Fibroblast of peridontal ligament (primary cell): ENCODE data around the gene SLFN11.
"Not testable (repeated sequence)": the region's sequence is repeated elsewhere in the genome, so short reads cannot be mapped to it uniquely, and the experiment has no call there.

Source experiments
- DNase-seq: peaks from one replicate; pipeline ENCODE4 v3.0.0-alpha.2; 2010; ENCODE audit errors: extremely low read depth

Gene SLFN11, protein sequence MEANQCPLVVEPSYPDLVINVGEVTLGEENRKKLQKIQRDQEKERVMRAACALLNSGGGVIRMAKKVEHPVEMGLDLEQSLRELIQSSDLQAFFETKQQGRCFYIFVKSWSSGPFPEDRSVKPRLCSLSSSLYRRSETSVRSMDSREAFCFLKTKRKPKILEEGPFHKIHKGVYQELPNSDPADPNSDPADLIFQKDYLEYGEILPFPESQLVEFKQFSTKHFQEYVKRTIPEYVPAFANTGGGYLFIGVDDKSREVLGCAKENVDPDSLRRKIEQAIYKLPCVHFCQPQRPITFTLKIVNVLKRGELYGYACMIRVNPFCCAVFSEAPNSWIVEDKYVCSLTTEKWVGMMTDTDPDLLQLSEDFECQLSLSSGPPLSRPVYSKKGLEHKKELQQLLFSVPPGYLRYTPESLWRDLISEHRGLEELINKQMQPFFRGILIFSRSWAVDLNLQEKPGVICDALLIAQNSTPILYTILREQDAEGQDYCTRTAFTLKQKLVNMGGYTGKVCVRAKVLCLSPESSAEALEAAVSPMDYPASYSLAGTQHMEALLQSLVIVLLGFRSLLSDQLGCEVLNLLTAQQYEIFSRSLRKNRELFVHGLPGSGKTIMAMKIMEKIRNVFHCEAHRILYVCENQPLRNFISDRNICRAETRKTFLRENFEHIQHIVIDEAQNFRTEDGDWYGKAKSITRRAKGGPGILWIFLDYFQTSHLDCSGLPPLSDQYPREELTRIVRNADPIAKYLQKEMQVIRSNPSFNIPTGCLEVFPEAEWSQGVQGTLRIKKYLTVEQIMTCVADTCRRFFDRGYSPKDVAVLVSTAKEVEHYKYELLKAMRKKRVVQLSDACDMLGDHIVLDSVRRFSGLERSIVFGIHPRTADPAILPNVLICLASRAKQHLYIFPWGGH

DNA sequence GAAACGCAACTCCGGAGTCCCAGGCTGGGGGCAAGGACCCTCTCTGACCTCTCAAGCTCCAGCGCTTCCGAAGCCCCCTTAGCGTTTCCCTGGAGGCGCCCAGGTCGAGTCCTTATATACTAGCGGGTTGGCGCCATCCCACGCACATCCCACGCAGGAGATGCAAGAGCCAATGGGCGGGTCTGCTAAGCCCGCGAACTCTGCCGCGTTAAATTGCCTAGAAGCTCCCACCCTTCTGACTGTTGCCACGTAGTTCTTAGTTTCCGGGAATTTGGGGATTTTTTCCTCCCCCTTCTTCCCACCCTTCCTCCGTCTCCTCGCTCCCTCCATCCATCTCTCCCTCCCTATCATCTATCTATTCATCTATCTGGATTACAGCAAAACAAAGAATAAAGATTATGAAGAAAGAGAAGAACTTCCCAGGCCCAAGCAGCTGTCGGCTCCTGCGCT lies at the start of gene SLFN11:
Gene SLFN11, minus strand, starts transcription at position 88 of the 450 bp plus-strand sequence. CDS start 9,814 bp downstream, outside the sequence.
- DNase-seq: peak; percentile 97

DNA sequence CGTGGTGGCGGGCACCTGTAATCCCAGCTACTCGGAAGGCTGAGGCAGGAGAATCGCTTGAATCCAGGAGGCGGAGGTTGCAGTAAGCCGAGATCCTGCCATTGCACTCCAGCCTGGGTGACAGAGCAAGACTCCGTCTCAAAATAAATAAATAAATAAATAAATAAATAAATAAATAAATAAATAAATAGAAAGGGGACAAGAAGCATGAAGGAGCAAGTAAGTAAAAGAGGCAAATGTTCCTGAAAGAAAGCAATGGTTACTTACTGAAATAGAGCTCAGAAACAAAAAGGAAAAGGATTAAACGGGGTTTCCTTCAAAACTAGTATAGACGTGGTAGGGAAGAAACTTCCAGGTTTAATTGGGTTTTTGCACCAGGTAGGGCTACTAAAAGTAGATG lies 47.6 kb upstream of the SLFN11 start:
- not testable (repeated sequence) for DNase-seq

DNA sequence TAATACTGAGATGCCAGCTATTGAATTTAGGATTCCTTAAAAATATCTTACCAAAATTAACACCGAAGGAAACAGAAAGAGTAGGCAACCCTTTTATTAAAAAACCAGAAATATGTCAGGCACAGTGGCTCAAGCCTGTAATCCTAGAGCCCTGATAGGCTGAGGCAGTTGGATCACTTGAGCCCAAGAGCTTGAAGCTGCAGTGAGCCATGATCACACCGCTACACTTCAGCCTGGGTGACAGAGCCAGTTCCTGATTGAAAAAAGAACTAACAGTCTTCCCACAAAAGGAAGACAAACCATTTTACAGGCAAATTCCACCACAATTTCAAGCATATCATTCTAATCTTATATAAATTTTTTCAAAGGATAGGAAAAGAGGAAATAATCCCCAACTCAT lies 43.2 kb upstream of the SLFN11 start:
- DNase-seq: no peak

DNA sequence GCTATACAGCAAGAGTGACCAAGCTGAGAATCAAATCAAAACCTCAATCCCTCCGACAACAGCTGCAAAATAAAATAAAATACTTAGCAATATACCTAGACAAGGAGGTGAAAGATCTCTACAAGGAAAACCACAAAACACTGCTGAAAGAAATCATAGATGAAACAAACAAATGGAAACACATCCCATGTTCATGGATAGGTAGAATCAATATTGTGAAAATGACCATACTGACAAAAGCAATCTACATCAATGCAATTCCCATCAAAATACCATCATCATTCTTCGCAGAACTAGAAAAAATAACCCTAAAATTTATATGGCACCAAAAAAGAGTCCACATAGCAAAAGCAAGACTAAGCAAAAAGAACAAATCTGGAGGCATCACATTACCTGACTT lies 41.3 kb upstream of the SLFN11 start:
- DNase-seq: not testable (repeated sequence)

DNA sequence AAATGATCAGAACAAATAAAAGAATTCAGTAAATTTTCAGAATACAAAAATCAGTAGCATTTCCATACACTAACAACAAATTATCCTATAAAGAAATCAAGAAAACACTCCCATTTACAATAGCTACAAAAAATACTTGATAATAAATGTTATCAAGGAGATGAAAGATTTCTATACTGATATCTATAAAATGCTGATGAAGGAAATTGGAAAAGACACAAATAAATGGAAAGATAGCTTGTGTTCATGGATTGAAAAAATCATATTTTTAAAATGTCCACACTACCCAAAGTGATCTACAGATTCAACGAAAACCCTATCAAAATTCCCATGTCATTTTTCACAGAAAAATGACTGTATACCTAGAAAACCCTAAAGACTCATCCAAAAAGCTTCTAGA lies 40.8 kb upstream of the SLFN11 start:
- no peak for DNase-seq

DNA sequence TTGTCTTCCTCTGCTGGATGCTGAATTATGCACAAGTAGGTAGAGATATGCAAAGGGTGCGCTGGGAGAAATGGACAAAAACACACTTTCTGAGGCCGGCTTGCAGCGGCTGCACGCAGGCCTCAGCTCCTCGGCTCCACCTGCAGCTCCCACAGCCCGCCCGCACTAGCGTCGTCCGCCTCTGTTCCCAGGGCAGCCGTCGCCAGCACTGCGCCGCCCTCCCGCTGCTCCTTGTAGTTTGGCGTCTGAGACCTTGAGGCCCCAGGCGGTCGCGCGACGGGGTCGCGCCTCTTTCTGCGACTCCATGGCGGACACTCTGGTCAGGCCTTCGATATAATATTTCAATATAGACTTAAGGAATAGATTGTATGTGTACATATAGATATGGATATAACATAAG lies 34.1 kb upstream of the SLFN11 start:
- DNase-seq: no peak

DNA sequence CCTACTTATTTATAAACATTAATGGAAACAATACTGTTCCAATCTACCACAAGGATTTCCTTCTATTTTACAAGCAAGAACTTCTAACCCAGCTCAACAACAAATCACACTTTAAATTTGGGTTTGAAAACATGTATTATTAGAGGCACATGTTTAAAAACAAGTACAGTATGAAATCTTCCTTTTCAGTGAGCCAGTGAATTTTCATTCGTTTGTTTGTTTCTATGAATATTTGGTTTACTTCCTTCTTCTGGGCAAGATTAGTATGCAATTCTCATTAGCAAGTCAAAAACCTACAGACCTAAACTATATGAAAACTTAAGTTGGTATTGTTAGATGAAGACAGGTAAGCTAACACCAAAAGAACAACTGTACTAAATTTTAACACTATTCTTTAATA lies 33.1 kb upstream of the SLFN11 start:
- no peak for DNase-seq

DNA sequence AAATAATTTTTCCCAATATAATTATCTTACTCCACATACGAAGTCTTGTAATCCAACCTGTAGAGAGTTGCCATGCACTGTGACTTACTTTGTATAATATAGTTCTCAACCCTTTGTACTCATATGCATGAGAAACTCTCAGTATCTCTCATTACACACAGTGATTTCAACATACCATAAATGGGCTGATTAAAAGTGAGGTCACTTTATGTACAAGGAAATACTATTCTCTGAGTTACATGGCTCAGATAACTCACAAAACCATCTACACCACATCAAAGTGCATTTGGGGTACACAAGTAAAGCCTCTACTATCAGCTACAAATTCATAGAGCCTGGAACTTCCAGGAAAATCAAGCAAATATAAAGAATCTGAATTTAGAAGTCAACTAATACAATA lies 30.9 kb upstream of the SLFN11 start:
- peak; percentile 12 for DNase-seq

DNA sequence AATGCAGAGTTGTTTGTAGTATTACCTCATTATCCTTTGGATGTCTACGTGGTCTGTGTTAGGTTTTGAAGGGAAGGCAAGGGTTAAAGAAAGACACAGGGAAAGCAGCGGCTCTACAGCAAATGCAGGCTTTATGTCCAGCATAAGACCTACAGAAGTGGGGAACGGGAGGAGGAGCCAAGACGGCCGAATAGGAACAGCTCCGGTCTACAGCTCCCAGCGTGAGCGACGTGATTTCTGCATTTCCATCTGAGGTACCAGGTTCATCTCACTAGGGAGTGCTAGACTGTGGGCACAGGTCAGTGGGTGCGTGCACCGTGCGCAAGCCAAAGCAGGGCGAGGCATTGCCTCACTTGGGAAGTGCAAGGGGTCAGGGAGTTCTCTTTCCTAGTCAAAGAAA lies 20.4 kb upstream of the SLFN11 start:
- not testable (repeated sequence) for DNase-seq

DNA sequence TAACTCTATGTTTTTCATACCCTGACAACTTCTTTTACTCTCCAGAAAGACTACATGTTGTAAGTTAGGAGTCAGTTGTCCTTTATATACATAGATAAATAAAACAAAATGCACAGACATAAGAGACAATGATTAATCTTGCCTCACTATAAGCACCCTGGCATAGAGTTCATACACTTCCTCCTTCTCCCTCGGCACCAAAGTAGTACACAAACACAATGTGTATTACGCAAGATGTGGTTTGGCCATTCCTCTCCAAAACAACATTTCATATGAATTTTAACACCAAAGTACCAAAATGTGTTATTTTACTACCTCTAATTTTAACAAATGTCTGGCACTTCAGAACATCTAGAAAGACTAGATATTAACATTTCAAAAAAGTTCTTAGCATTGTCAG lies 17.2 kb upstream of the SLFN11 start:
- no peak for DNase-seq

DNA sequence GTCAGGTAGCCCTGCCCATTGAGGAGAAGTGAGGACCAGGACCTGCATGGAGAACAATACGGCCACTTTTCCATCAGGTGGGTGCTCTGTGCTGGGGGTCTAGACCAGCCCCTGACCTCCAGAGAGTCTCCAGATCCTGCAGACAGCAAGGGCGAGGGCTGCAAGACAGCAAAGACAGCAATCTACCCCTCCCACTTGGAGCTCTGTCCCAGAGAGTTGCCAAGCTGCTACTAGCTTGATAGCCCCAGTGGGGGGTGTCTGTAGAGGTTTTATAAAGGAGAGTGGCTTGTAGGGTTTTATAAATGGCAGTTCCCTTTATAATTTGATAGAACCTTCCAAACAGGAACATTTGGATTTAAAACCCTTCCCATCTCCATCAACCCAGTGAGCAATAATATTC lies 16.7 kb upstream of the SLFN11 start:
- no peak for DNase-seq

DNA sequence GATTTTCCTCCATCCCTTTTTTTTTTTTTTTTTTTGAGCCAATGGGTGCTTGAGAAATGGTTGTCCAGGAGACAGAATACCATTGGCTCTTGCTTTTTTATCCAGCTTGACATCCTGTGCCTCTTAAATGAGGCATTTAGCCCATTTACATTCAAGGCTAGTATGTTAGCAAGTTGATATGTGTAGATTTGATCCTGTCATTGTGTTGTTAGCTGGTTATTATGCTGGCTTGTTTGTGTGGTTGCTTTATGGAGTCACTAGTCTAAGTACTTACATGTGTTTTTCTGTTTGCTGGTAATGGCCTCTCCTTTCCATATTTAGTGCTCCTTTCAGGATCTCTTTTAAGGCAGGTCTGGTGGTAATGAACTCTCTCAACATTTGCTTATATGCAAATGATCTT lies 14.1 kb upstream of the SLFN11 start:
- no peak for DNase-seq

DNA sequence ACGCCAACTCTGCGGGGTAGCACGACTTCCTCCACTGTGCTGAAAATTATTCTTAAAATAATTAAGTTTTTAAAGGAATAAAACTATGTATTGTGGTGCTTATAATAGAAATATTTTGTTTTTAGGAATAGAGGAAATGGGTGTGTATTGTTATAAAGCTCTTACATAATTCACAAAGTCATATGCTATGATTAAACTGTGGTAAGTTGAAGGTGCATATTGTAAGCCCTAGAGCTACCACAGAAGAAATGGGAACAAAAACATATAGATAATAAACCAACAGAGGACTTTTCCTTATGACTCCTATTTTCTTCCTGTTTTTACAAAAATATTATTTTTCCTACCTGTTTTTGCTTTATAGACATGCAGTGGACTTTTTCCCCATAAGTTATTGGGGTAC lies 4.3 kb upstream of the SLFN11 start:
- no peak for DNase-seq

DNA sequence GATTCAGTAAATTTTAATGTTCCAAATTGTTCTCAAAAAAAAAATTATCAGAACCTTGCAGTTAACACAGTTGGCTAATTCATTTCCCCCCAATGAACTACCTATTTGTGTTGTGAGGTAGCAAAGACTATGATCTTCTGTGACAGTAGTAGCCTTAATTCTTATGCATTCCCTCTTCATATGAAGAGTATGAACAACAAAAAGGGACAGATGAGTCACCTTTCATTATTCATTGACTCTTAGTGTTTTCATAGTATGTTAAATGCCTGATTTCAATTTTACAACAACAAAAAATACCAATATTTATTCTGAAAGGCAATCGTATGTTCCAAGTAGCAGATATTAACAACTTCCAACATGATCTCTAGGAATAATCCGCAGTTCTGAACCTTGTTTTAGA lies 3.6 kb upstream of the SLFN11 start:
- DNase-seq: no peak

DNA sequence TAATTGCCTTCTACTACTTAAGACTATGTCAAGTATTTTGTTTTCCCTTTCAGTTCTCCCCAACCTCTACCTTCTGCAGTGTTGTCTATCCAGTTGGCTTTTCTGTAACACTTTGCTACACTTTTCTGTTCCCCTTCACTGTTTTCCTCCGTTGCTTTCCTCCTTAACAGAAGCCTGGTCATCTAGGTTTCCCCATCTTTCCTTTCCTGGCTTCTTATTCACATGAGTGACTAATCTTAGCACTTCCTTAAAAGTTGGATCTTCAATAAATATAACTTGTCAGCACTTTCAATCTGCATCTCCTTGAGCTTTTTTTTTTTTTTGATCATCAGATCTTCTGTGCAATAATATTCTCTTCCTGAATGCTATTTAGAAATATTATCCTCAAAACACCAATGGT lies 2.8 kb upstream of the SLFN11 start:
- DNase-seq: peak; percentile 55

DNA sequence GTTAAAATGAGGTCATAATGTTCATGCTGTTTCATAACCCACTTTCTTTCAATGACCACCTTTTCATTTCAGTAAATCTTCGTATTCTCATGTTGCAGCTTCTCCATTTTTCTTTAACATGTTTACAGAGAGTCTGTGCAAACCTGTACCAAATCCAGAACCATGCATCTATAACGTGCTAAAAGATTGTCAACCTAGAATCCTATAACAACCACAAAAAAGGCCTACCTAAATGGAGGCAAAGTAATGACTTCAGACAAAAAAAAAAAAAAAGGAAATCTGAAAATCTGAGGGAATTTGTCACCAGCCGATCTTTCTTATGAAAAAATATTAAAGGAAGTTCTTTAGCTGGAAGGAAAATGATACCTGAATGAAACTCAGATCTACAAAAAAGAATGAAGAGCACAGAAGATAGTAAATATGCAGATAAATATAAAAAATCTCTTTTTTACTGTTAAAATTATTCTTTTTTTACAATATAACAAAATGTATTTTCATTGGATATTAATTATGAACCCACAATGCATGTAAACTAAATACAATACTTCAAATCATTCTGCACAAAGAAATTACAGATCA lies 1.4 kb upstream of the SLFN11 start:
- DNase-seq: no peak

DNA sequence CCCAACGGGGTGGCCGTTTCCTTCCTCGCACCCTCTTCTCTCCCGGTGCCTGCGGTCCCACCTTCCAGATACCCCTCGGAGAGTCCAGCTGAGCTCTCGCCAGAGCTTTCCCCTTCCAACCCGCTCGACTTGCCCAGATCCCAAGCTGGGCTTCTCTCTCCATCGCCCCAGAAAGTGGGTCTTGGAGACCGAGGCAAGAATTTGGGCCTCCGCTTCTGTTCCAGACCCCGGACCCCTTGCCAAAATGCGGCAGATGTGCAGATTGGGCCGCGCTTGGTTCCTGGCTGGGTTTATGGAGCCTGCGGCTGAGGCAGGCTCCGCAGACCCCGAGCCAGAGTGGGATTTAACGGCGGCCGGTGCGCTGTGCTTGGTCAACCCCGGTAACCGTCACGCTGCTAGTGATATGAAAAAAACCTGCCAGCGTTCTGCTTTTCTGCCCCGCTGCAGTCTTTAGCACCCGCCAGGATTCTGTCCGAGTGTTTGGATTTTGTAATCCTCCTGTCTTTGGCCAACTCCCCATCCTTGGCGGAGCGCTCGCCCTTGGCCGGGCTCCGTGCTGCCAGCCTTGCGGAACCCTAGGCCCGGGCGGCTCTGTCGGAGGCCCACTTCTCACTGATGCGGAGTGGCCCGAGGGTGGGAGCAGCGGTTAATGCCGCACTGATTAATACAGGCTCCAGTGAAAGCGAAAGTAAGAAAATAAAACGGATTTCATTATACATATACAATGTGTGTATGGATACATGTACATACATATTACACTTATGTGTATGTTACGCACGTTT lies 754 bp upstream of the SLFN11 start:
- peak; percentile 84 for DNase-seq

DNA sequence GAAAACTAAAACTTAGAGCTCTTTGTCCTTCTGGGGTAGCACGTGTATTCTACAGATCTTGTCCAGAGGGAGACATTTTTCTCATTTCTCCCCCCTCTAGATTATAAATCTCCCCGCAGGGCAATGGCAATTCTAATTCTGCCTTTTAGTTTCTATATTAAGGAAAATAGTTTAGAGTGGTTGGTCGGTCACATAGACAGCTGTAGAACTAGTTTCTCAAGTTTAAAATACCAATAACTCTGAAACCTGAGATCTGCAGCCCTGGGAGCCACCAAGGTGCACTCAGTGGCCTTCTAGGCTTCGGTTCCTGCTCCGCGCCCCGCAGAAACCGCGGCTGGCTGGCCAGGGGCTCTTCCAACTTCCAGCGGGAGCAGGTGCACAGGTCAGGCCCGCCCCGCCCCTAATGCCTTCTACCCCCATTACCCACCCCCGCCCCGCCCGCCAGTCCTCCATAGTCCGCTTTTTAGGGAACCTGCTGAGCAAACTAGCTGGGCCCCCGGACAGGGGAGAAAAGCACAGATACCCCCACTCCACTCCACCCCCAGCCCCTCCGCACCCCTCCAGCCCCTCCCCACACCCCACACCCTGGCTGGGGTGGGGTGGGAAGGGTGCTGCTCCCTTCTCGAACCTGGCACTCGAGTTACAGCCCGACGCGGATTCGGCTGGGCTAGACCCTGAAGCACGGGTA lies 431 bp downstream of the SLFN11 start:
- DNase-seq: peak; percentile 31

DNA sequence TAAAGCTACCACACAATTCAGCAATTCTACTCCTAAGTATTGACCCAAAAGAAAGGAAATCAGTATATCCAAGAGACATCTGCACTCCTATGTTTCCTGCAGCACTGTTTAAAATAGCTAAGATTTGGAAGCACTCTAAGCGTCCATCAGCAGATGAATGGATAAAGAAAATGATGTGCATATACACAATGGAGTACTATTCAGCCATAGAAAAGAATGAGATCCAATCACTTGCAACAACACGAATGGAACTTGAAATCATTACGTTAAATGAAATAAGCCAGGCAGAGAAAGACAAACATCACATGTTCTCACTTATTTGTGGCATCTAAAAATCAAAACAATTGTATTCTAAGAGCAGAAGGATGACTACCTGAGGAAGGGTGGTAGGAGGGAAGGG lies 1.5 kb downstream of the SLFN11 start:
- no peak for DNase-seq

DNA sequence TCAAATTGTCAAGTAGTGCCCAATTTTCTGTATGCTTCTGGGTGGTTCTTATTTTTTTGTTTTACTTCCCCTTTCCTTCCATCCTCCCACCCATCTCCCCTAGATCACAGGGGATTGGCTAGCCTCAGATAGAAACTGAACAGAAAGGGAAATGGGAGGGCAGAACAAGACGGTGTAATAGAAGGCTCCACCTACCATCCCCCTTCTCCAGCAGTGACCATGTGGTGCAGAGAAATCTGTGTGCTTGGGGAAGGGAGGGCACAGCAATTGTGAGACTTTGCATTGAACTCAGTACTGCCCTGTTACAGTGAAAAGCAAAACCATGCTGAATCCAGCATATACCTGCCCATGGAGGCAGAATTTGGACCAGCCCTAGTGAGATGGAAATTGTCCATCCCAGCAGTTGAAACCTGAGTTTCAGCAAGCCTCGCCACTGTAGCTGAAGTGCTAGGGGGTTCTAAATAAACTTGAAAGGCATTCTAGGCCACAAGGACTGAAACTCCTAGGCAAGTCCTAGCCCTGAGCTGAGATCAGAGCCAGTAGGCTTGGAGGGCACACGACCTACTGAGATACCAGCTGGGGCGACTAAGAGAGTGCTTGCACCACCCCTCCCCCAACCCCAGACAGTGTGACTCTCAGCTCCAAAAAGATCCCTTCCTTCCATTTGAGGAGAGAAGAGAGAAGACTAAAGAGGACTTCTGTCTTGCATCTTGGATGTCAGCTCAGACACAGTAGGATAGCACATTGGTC lies 5.2 kb downstream of the SLFN11 start:
- DNase-seq: peak; percentile 27
